Nephron (organoid): ENCODE data around the gene LHFPL6.

Experiments
- H3K27ac Mint-ChIP-seq, 3 experiments: 2 replicates each; pipeline ENCODE4 v1.8.0; 2020; ENCODE audit warnings: mixed read lengths in 3 of 3, mild to moderate bottlenecking in 2 of 3, moderate library complexity in 1 of 3
- H3K27me3 Mint-ChIP-seq: 2 replicates; pipeline ENCODE4 v1.8.0; 2021; ENCODE audit warnings: low read depth, mild to moderate bottlenecking, moderate library complexity, mixed read lengths
- H3K36me3 Mint-ChIP-seq: 2 replicates; pipeline ENCODE4 v1.8.0; 2020; ENCODE audit warnings: low read depth, mixed read lengths
- H3K4me1 Mint-ChIP-seq: 2 replicates; pipeline ENCODE4 v1.8.0; 2020; ENCODE audit warnings: mixed read lengths
- H3K4me3 Mint-ChIP-seq, 3 experiments: 2 replicates each; pipeline ENCODE4 v1.8.0; 2020; ENCODE audit warnings: mild to moderate bottlenecking in 3 of 3, mixed read lengths in 3 of 3, moderate library complexity in 2 of 3
- H3K9me3 Mint-ChIP-seq: 2 replicates; pipeline ENCODE4 v1.8.0; 2020; ENCODE audit warnings: mixed read lengths
- TF ChIP-seq, protein P1 (sequence below), 3 experiments: fragments of 200-600 bp; sonication (generic); IDR thresholded peaks; one replicate each; pipeline ENCODE4 v1.5.0; 2021; ENCODE audit warnings: antibody characterized with exemption in 3 of 3; ENCODE audit not compliant: unreplicated experiment in 3 of 3

Gene LHFPL6

GRCh38 chr13:39322836-39323585, 280.0 kb downstream of the LHFPL6 start:
- no peaks in the 10 kb centered on the region for H3K36me3 Mint-ChIP-seq
- H3K27ac Mint-ChIP-seq: peak overlapping the region in 2 of 3 experiments; percentile 11 to 70
- TF ChIP-seq, protein P1, sequence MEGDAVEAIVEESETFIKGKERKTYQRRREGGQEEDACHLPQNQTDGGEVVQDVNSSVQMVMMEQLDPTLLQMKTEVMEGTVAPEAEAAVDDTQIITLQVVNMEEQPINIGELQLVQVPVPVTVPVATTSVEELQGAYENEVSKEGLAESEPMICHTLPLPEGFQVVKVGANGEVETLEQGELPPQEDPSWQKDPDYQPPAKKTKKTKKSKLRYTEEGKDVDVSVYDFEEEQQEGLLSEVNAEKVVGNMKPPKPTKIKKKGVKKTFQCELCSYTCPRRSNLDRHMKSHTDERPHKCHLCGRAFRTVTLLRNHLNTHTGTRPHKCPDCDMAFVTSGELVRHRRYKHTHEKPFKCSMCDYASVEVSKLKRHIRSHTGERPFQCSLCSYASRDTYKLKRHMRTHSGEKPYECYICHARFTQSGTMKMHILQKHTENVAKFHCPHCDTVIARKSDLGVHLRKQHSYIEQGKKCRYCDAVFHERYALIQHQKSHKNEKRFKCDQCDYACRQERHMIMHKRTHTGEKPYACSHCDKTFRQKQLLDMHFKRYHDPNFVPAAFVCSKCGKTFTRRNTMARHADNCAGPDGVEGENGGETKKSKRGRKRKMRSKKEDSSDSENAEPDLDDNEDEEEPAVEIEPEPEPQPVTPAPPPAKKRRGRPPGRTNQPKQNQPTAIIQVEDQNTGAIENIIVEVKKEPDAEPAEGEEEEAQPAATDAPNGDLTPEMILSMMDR (IDR thresholded peaks at IDR 0.05; ENCODE audit: unreplicated experiment in 3 of 3): no peak
- H3K27me3 Mint-ChIP-seq: no peaks in the 10 kb centered on the region
- H3K4me1 Mint-ChIP-seq: peaks cover 54% of the 10 kb centered on the region
- H3K4me3 Mint-ChIP-seq: no peak overlapping the region
- no peaks in the 10 kb centered on the region for H3K9me3 Mint-ChIP-seq

GRCh38 chr13:39321574-39321973, 281.4 kb downstream of the LHFPL6 start:
- Mint-ChIP-seq H3K4me1 (peaks cover 61% of the 10 kb centered on the region), H3K4me3 (no peak overlapping the region), H3K27me3 (no peaks in the 10 kb centered on the region), H3K36me3 (no peaks in the 10 kb centered on the region), H3K9me3 (no peaks in the 10 kb centered on the region), H3K27ac (peak overlapping the region in 1 of 3 experiments; percentile 70)
- TF ChIP-seq, protein P1 (IDR thresholded peaks at IDR 0.05; ENCODE audit: unreplicated experiment in 3 of 3): no peak

GRCh38 chr13:39318161-39318560, 284.8 kb downstream of the LHFPL6 start:
- H3K27ac Mint-ChIP-seq: no peak overlapping the region
- peaks cover 51% of the 10 kb centered on the region for H3K4me1 Mint-ChIP-seq

GRCh38 chr13:39317291-39317690, 285.7 kb downstream of the LHFPL6 start:
- H3K27ac Mint-ChIP-seq: peak overlapping the region in 2 of 3 experiments; percentile 73 to 79
- TF ChIP-seq, protein P1 (IDR thresholded peaks at IDR 0.05; ENCODE audit: unreplicated experiment in 3 of 3): no peak
- H3K4me3 Mint-ChIP-seq: no peak overlapping the region
- H3K4me1 Mint-ChIP-seq: peaks cover 42% of the 10 kb centered on the region
- no peaks in the 10 kb centered on the region for H3K36me3 Mint-ChIP-seq
- H3K9me3 Mint-ChIP-seq: no peaks in the 10 kb centered on the region
- H3K27me3 Mint-ChIP-seq: no peaks in the 10 kb centered on the region

More at GRCh38 chr13:39318161-39318560, 284.8 kb downstream of the LHFPL6 start:
- Mint-ChIP-seq H3K27me3 (no peaks in the 10 kb centered on the region), H3K4me3 (no peak overlapping the region), H3K9me3 (no peaks in the 10 kb centered on the region), H3K36me3 (no peaks in the 10 kb centered on the region)
- TF ChIP-seq, protein P1 (IDR thresholded peaks at IDR 0.05; ENCODE audit: unreplicated experiment in 3 of 3): no peak

DNA sequence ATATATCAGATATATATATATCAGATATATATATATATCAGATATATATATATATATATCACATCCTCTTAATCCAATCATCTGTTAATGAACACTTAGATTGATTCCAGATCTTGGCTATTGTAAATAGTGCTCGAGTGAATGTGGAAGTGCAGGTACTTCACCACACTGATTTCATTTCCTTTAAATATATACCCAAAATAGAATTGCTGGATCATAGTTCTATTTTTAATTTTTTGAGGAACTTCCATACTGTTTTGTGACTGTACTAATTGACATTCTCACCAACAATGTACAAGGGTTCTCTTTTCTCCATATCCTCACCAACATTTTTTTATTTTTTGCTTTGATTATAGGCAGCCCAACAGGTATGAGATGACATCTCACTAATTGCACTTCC, 287.2 kb downstream of the LHFPL6 start:
- Mint-ChIP-seq H3K4me1 (peaks cover 39% of the 10 kb centered on the region), H3K27me3 (no peaks in the 10 kb centered on the region), H3K27ac (no peak overlapping the region), H3K9me3 (no peaks in the 10 kb centered on the region), H3K4me3 (no peak overlapping the region), H3K36me3 (no peaks in the 10 kb centered on the region)
- TF ChIP-seq, protein P1 (IDR thresholded peaks at IDR 0.05; ENCODE audit: unreplicated experiment in 3 of 3): no peak

DNA sequence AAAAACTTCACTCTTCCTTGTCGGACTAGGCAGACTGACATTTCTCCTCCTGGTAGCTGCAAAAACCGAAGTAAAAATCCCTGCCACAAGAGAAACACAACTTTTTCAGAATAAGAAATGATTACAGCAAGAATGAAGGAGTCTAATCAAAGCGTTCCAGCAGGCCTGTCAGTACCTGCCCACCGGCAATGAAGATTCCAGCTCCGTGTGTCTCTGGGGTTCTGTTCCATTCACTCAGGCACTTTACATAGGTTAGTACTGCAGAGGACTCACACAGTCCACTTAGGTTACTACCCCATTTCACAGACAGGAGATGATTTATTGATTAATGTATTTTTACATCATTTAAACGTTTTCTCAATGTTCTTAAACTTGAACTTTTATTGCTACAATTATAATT, 289.3 kb downstream of the LHFPL6 start:
- Mint-ChIP-seq H3K36me3 (no peaks in the 10 kb centered on the region), H3K4me1 (peaks cover 30% of the 10 kb centered on the region), H3K4me3 (no peak overlapping the region), H3K9me3 (no peaks in the 10 kb centered on the region), H3K27ac (no peak overlapping the region), H3K27me3 (no peaks in the 10 kb centered on the region)
- TF ChIP-seq, protein P1 (IDR thresholded peaks at IDR 0.05; ENCODE audit: unreplicated experiment in 3 of 3): no peak
